Immature natural killer cell (primary cell): ENCODE measurements around the gene AK8. TPM values are rescaled to one million over a fixed set of nuclear protein-coding genes. Genes with fewer than 3 reads are reported as not detected.

Source experiments
- DNase-seq, 3 donors: peaks; one replicate each; pipeline ENCODE4 v3.0.0; 2022; ENCODE audit warnings: mixed read lengths in 1 of 3
- H3K27ac Mint-ChIP-seq, 6 donors: one replicate each; pipeline ENCODE4 v1.8.0; 2020; ENCODE audit warnings: mixed read lengths in 6 of 6, mild to moderate bottlenecking in 5 of 6, inconsistent platforms in 4 of 6, moderate library complexity in 3 of 6
- H3K27me3 Mint-ChIP-seq, 3 donors: one replicate each; pipeline ENCODE4 v1.8.0; 2020 to 2021; ENCODE audit warnings: low read depth in 3 of 3, mild to moderate bottlenecking in 3 of 3, mixed read lengths in 3 of 3, moderate library complexity in 3 of 3, inconsistent platforms in 1 of 3
- H3K36me3 Mint-ChIP-seq, 3 donors: one replicate each; pipeline ENCODE4 v1.8.0; 2020; ENCODE audit warnings: mixed read lengths in 3 of 3, inconsistent platforms in 2 of 3, mild to moderate bottlenecking in 2 of 3
- H3K4me1 Mint-ChIP-seq, 2 donors: one replicate each; pipeline ENCODE4 v1.8.0; 2020; ENCODE audit warnings: inconsistent platforms in 2 of 2, mild to moderate bottlenecking in 2 of 2, mixed read lengths in 2 of 2, moderate library complexity in 1 of 2
- H3K4me3 Mint-ChIP-seq, 5 donors: one replicate each; pipeline ENCODE4 v1.8.0; 2020; ENCODE audit warnings: mild to moderate bottlenecking in 5 of 5, mixed read lengths in 5 of 5, inconsistent platforms in 3 of 5, moderate library complexity in 3 of 5
- H3K9me3 Mint-ChIP-seq, 6 donors: one replicate each; pipeline ENCODE4 v1.8.0; 2020; ENCODE audit warnings: mild to moderate bottlenecking in 6 of 6, mixed read lengths in 6 of 6, inconsistent platforms in 4 of 6, moderate library complexity in 3 of 6
- polyA plus RNA-seq, 3 donors: library from polyadenylated mRNA; unstranded; fragments of 300-500 nt; fragmentation: Illumina TruSeq; gene quantifications; one replicate each; pipeline ENCODE4 v1.2.3, GENCODE V29; 2021

Gene AK8
- polyA plus RNA-seq, 3 donors from 2014 or later = 1.9 to 3.3 TPM; not detected in 1

GRCh38 chr9:132820169-132820944 is 57.7 kb downstream of the AK8 start:
- Mint-ChIP-seq H3K27me3 (peaks cover 2 to 14% (median 4%) of the 10 kb centered on the region in 3 donors), H3K27ac (no peak overlapping the region)

GRCh38 chr9:132818588-132818987 is 59.5 kb downstream of the AK8 start:
- no peak for DNase-seq
- H3K27me3 Mint-ChIP-seq = peaks cover 2 to 16% (median 4%) of the 10 kb centered on the region in 3 donors
- no peak overlapping the region for H3K4me3 Mint-ChIP-seq
- peaks cover 0 to 6% of the 10 kb centered on the region in 2 donors for H3K4me1 Mint-ChIP-seq
- H3K27ac Mint-ChIP-seq = no peak overlapping the region
- no peaks in the 10 kb centered on the region for H3K9me3 Mint-ChIP-seq
- no peaks in the 10 kb centered on the region for H3K36me3 Mint-ChIP-seq

More at GRCh38 chr9:132820169-132820944, 57.7 kb downstream of the AK8 start:
- H3K9me3 Mint-ChIP-seq = no peaks in the 10 kb centered on the region
- DNase-seq = no peak
- H3K36me3 Mint-ChIP-seq = no peaks in the 10 kb centered on the region
- peaks cover 0 to 6% of the 10 kb centered on the region in 2 donors for H3K4me1 Mint-ChIP-seq
- H3K4me3 Mint-ChIP-seq = no peak overlapping the region

- Mint-ChIP-seq H3K27me3 (peaks cover 2 to 16% (median 3%) of the 10 kb centered on the region in 3 donors), H3K4me3 (no peak overlapping the region), H3K4me1 (peaks cover 2 to 6% of the 10 kb centered on the region in 2 donors), H3K36me3 (peaks cover 0 to 2% (median 0%) of the 10 kb centered on the region in 3 donors), H3K9me3 (no peaks in the 10 kb centered on the region), H3K27ac (peak overlapping the region in 2 of 6 donors; percentile 12 to 38)
- no peak for DNase-seq
Observed at GRCh38 chr9:132814937-132815336, 63.1 kb downstream of the AK8 start.

- peaks cover 2 to 8% (median 6%) of the 10 kb centered on the region in 3 donors for H3K27me3 Mint-ChIP-seq
- no peaks in the 10 kb centered on the region for H3K9me3 Mint-ChIP-seq
Observed at GRCh38 chr9:132813115-132813771, 64.8 kb downstream of the AK8 start.

GRCh38 chr9:132811985-132812384 is 66.1 kb downstream of the AK8 start:
- Mint-ChIP-seq H3K9me3 (no peaks in the 10 kb centered on the region), H3K4me3 (no peak overlapping the region), H3K36me3 (peaks cover 0 to 2% (median 0%) of the 10 kb centered on the region in 3 donors), H3K27me3 (peaks cover 2 to 9% (median 6%) of the 10 kb centered on the region in 3 donors), H3K27ac (no peak overlapping the region), H3K4me1 (peaks cover 0 to 10% of the 10 kb centered on the region in 2 donors)
- no peak for DNase-seq

More at GRCh38 chr9:132813115-132813771, 64.8 kb downstream of the AK8 start:
- Mint-ChIP-seq H3K4me3 (no peak overlapping the region), H3K36me3 (peaks cover 0 to 2% (median 0%) of the 10 kb centered on the region in 3 donors), H3K27ac (no peak overlapping the region), H3K4me1 (peaks cover 6 to 10% of the 10 kb centered on the region in 2 donors)
- DNase-seq = no peak

GRCh38 chr9:132810314-132810713 is 67.8 kb downstream of the AK8 start:
- Mint-ChIP-seq H3K27me3 (peaks cover 3 to 9% (median 6%) of the 10 kb centered on the region in 3 donors), H3K27ac (no peak overlapping the region), H3K4me1 (peaks cover 7 to 22% of the 10 kb centered on the region in 2 donors), H3K36me3 (peaks cover 0 to 2% (median 0%) of the 10 kb centered on the region in 3 donors), H3K9me3 (no peaks in the 10 kb centered on the region), H3K4me3 (no peak overlapping the region)
- DNase-seq = no peak

- no peaks in the 10 kb centered on the region for H3K9me3 Mint-ChIP-seq
- peak overlapping the region in 1 of 6 donors; percentile 13 for H3K27ac Mint-ChIP-seq
- H3K36me3 Mint-ChIP-seq = peaks cover 0 to 2% (median 0%) of the 10 kb centered on the region in 3 donors
- H3K27me3 Mint-ChIP-seq = peaks cover 3 to 9% (median 6%) of the 10 kb centered on the region in 3 donors
- H3K4me3 Mint-ChIP-seq = no peak overlapping the region
- peaks cover 13 to 28% of the 10 kb centered on the region in 2 donors for H3K4me1 Mint-ChIP-seq
- no peak for DNase-seq
Observed at GRCh38 chr9:132809677-132810271, 68.3 kb downstream of the AK8 start.

GRCh38 chr9:132808645-132809044 is 69.4 kb downstream of the AK8 start:
- Mint-ChIP-seq H3K4me1 (peaks cover 22 to 37% of the 10 kb centered on the region in 2 donors), H3K36me3 (peaks cover 0 to 2% (median 0%) of the 10 kb centered on the region in 3 donors), H3K27ac (peak overlapping the region in 1 of 6 donors; percentile 45), H3K9me3 (no peaks in the 10 kb centered on the region), H3K4me3 (no peak overlapping the region), H3K27me3 (peaks cover 5 to 7% (median 6%) of the 10 kb centered on the region in 3 donors)
- DNase-seq = no peak

GRCh38 chr9:132806723-132807421 is 71.2 kb downstream of the AK8 start:
- Mint-ChIP-seq H3K36me3 (peaks cover 0 to 2% (median 0%) of the 10 kb centered on the region in 3 donors), H3K4me3 (no peak overlapping the region), H3K4me1 (peaks cover 28 to 51% of the 10 kb centered on the region in 2 donors), H3K27me3 (peaks cover 5 to 7% (median 6%) of the 10 kb centered on the region in 3 donors), H3K27ac (no peak overlapping the region), H3K9me3 (no peaks in the 10 kb centered on the region)
- no peak for DNase-seq

GRCh38 chr9:132806306-132806705 is 71.8 kb downstream of the AK8 start:
- Mint-ChIP-seq H3K27ac (peak overlapping the region in 1 of 6 donors; percentile 51), H3K9me3 (no peaks in the 10 kb centered on the region), H3K36me3 (peaks cover 0 to under 1% (median 0%) of the 10 kb centered on the region in 3 donors), H3K27me3 (peaks cover 5 to 7% (median 6%) of the 10 kb centered on the region in 3 donors), H3K4me3 (no peak overlapping the region), H3K4me1 (peaks cover 28 to 51% of the 10 kb centered on the region in 2 donors)
- DNase-seq = no peak

- Mint-ChIP-seq H3K4me3 (peak overlapping the region; percentile 69 to 79 (median 78)), H3K9me3 (no peaks in the 10 kb centered on the region), H3K4me1 (peaks cover 31 to 55% of the 10 kb centered on the region in 2 donors), H3K27ac (peak overlapping the region; percentile 71 to 85 (median 76)), H3K36me3 (no peaks in the 10 kb centered on the region), H3K27me3 (peaks cover 3 to 7% (median 6%) of the 10 kb centered on the region in 3 donors)
- DNase-seq = peak; percentile 26 to 52 (median 40)
Observed at GRCh38 chr9:132804576-132805295, 73.3 kb downstream of the AK8 start.

GRCh38 chr9:132802121-132802795 is 75.8 kb downstream of the AK8 start:
- Mint-ChIP-seq H3K27me3 (peaks cover 3 to 9% (median 8%) of the 10 kb centered on the region in 3 donors), H3K9me3 (no peaks in the 10 kb centered on the region), H3K4me3 (no peak overlapping the region), H3K27ac (peak overlapping the region in 2 of 6 donors; percentile 80 to 82), H3K4me1 (peaks cover 31 to 55% of the 10 kb centered on the region in 2 donors), H3K36me3 (no peaks in the 10 kb centered on the region)
- DNase-seq = no peak
